GM18507 (cell line): ENCODE measurements around the gene CCNDBP1.
"Not testable (repeated sequence)": the region's sequence is repeated elsewhere in the genome, so short reads cannot be mapped to it uniquely, and the experiment has no call there.

Source experiments
- DNase-seq: peaks from one replicate; pipeline ENCODE4 v3.0.0; 2011; ENCODE audit warnings: low read depth; ENCODE audit not compliant: insufficient read length; ENCODE audit errors: extremely low spot score
- FAIRE-seq: peaks from 2 replicates; lab custom pipeline; 2011; peaks lifted over from hg19 to GRCh38; lab: Jason Lieb, UNC

Gene CCNDBP1

DNA sequence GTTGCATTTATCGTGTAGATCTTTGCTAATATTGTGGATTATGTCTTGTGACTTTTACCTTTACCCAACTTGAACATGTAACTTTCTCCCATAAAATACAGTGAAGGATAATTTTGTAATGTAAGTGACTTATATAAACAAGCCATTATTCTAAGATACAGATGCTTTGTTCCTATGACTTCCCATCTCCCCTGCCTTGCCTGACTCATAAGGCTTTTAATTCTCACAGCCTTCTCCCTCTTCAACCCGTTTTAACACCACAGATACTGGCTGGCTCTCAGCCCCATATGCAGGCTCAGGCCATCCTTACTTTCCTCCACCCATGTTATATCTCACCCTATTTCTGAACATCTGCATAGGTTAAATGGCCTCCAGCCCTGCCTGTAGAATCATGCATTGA lies 4.1 kb downstream of the CCNDBP1 start:
- DNase-seq, result no peak
- no peak for FAIRE-seq

- FAIRE-seq, result no peak
- DNase-seq, result no peak
These were observed 5.0 kb downstream of the CCNDBP1 start for GRCh38 chr15:43190178-43190577.

- FAIRE-seq, result no peak
- DNase-seq, result no peak
These were observed 8.5 kb downstream of the CCNDBP1 start for GRCh38 chr15:43193710-43194109.

GRCh38 chr15:43194795-43195194 lies 9.6 kb downstream of the CCNDBP1 start:
- FAIRE-seq, result no peak

DNA sequence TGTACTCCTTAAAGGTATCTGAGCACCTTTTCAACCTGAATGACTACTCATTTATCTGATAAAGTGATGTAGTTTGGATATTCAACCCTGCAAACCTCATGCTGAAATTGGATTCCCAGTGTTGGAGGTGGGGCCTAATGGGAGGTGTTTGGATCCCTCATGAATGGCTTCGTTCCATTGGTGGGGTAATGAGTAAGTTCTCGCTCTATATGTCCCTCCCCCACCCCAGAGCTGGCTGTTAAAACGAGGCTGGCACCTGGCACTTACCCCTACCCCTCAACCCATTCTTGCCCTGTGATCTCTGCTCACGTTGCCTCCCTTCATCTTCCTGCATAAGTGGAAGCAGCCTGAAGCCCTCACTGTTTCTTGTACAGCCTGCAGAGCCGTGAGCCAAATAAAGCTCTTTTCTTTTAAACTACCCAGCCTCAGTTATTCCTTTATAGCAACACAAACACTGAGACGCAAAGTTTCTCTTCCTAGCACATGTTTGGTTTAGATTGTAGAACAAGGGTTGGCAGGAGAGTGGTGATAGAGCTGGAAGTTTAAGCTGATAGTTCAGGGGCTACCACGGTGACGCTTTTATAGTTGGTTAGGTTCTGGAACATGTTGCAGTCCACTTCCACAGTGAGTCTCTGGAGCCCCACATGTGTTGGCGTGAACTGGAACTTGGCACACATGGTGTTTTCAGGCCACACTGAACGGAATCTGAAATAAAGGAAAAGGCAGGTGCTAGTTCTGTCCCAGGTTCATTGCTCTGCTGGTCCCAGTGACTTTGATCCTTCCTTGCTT lies 11.8 kb downstream of the CCNDBP1 start:
- FAIRE-seq (no peak), DNase-seq (no peak)

More at GRCh38 chr15:43194795-43195194, 9.6 kb downstream of the CCNDBP1 start:
- no peak for DNase-seq

GRCh38 chr15:43197773-43198172 lies 12.6 kb downstream of the CCNDBP1 start:
- not testable (repeated sequence) for FAIRE-seq, DNase-seq

DNA sequence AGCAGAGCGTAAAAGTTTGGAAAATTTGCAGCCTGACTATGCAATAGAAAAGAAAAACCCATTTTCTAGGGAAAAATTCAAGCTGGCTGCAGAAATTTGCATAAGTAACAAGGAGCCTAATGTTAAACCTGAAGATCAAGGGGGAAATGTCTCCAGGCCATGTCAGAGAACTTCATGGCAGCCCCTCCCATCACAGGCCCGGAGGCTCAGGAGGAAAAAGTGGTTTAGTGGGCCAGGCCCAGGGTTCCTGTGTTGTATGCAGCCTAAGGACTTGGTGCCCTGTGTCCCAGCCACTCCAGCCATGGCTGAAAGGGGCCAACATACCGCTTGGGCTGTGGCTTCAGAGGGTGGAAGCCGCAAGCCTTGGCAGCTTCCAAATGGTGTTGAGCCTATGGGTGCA lies 13.4 kb downstream of the CCNDBP1 start:
- FAIRE-seq, DNase-seq: not testable (repeated sequence)

- no peak for DNase-seq
- FAIRE-seq, result no peak
These were observed 13.8 kb downstream of the CCNDBP1 start for GRCh38 chr15:43198992-43199391.

GRCh38 chr15:43199945-43200488 lies 14.8 kb downstream of the CCNDBP1 start:
- no peak for FAIRE-seq
- no peak for DNase-seq

DNA sequence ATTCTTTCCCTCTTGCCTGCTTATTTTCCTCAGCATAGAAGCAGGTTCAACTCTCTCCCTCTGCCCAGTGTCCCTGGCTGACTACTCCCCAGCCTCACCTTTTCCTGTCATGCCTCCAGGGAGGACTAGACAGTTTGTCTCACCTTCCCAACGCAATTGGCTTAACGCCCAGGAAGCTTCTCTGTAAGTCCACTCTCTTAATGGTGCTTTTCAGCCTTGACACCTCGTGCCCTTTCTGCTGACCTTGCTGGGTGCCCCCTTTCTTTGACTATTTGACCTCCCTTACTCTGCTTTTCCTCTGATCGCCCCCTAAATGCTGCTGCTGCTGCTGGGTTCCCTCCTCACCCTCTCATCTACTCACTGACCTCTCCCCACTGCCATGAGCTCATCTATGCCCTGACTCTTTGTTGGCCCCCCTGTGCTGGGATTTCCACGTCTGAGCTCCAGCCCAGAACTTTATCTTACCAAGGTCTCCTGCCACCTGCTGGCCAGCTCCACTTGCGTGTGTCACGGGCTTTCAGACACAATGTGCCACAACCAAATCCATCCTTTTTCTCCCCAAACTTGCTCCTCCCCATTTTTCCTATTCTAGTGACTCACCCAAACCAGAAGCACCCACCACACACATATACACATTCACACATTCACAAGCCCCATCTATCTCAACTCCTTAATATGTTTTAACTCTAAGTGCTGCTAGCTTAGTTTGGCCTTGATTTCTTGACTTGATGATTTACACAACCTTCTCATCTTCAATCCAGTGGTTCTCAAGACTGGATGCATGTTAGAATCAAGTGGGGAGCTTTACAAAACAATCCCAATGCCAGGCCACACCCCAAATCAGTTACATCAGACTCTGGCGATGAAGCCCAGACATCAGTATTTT lies 19.1 kb downstream of the CCNDBP1 start:
- DNase-seq (no peak), FAIRE-seq (peak; percentile 78)

DNA sequence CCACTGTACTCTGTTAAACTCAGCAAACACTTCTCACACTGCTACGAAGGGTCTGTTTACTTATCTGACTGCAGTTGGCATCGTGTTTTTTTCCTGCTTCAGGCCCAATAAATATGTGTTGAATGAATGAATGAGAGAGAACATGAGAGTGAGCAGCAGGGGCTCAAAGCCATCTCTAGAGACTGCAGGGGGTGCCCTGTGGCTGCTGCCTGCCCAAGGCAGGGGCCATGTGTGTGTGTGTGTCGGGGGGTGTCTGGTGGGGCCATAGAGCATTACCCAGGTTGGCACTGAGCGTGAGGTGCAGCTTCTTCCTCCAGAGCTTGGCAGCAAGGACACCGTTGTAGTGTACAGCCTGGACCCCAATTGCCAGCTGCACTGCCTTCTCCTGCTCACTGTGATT lies 20.9 kb downstream of the CCNDBP1 start:
- FAIRE-seq, result no peak

DNA sequence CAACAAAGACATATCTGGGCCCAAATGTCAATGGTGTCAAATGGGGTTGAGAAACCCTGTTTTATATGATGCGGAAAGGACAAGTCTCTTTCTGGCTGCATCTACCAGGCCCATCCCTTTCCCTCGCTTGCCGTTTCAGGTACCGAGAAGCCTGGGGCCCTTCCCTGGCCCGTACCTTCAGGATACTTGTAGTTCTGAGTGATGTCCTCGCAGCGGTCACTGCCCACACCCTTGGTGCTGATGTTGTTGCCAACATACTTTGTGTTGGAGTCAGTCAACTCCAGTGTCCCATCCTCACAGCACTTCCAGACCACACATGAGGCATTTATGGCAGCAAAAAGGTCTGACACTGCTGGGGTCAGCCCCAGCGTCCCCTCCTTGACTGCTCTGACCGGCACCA lies 21.8 kb downstream of the CCNDBP1 start:
- DNase-seq (no peak), FAIRE-seq (no peak)

More for the DNA sequence above, 20.9 kb downstream of the CCNDBP1 start:
- no peak for DNase-seq

GRCh38 chr15:43208052-43209002 lies 23.1 kb downstream of the CCNDBP1 start:
- DNase-seq, result no peak
- FAIRE-seq, result no peak

DNA sequence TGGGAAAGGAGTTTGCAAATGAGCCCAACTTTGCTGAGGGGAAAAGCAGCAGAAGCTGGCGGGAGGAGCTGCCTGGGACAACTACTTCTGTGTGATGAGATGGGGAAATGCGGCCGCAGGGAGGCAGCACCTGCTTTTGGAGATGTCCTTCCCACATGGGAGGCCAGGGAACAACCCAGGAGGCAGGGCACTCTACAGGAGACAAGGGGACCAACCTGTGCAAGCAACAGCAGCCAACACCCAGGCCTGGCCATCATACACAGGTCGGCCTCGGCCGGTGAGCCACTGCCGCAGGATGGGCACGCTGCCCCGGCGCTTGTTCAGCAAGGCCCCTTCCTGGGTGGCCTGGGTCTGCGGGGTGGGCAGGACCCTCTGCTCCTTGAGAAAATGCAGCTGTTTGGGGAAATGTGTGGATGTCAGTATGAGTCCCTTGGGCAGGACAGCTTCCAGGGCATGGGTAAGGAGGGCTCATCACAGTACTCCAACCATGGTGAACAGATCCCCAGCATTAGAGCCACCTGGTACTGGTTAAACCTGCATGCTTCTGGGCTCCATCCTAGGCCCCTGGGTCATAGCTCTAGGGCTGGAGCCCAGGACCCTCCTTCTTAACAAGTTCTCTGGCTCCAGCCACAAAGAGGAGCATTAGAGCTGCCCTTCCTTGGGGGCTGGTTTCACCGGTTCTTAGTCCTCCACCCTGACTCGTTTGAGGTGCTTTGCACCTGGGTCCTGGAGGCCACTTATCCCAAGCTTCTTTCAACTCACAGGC lies 24.0 kb downstream of the CCNDBP1 start:
- no peak for FAIRE-seq
- no peak for DNase-seq

DNA sequence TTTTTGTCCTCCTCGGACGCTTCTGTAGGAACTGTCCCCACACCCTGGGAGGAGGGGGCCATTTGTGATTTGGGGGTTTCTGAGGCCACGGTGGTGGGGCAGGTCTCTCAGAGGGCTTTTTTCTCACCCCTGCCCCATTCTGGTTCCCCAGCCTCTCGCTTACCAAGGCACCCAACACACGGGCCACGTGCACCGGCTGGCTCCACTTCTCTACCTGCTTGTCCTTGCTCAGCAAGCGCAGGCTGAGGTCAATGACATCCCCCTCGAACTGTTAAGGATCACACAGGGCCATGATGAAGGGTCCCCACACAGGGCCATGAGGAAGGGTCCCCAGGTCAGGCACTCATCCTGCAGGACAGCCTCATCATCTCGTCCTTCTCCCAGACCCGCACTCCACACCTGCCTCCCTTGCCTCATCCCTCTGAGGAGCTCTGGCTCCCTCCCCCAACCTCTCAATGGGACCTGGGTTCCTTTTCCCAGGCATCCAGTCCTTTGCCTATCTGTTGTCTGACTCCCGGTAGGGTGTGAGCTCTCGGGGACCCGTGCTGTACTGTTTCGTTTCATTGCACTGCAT lies 25.1 kb downstream of the CCNDBP1 start:
- FAIRE-seq (no peak), DNase-seq (no peak)

DNA sequence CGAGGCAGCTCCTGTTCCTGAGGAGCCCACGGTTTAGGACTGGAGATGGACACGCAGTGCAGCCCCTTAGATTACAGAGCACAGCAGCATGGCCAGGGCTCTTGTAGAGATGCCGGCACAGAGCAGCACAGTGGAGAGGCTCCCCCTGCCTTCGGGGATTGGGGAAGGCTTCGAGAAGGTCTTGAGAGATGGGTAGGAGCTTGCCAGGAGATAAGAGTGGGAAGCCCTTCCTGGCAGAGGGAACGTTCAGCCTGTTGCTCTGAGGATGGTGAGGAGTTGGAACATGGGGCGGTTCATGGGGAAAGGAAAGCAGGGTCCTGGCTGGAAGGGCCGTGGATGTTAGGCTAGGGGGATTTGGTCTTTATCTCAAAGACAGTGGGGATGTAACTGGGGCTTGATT lies 25.6 kb downstream of the CCNDBP1 start:
- DNase-seq, result no peak
- FAIRE-seq, result no peak

DNA sequence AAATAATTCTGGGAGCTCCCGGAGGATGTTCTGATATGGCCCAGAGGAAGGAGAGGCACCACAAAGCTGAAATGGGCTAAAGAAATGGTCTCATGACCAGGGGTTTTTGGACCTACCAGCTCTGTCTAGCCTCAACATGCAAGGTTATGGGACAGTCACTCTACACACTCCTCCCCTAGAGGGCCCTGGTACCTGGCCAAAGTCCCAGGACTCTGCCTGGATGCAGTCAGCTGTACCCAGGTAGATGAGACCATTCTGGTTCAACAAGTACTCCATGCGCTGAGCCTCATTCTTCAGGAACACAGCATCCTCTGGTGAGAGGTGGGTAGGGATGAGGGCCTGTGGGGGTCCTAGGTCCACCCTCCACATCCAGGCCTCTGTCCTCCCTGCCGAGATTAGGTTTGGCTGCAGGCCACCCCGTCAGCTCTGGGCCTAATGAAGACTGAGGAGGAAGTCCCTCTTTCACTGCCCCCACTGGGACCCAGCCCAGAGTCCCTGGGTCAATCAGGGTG lies 26.1 kb downstream of the CCNDBP1 start:
- DNase-seq (no peak), FAIRE-seq (no peak)

DNA sequence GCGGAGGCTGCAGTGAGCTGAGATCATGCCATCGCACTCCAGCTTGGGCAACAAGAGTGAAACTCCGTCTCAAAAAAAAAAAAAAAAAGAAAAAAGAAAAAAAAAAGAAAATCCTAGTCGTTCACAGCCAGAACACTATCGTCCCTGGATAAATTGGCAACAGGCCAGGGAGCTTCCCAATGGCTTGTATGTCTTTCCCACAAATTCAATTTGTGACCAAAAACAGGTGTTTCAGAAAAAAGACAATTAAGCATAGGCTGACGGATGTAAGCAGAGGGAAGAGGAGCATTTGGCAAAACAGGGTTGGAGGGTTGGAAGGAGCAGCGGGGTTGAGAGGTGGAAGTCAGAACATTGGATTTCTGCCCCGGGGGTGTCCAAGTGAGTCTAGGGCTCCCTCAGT lies 27.1 kb downstream of the CCNDBP1 start:
- FAIRE-seq, result no peak

More for the DNA sequence above, 27.1 kb downstream of the CCNDBP1 start:
- no peak for DNase-seq
